Memory B cell (primary cell): ENCODE measurements around the gene ARVCF.
"Not testable (repeated sequence)": the region's sequence is repeated elsewhere in the genome, so short reads cannot be mapped to it uniquely, and the experiment has no call there.

ENCODE experiments used
- ATAC-seq: fragments of 150-1000 bp; cut with Tn5 transposase; 2 replicates; pipeline ENCODE4 v1.10.0; 2021; ENCODE audit warnings: low read depth, mild to moderate bottlenecking, moderate library complexity
- DNase-seq, 2 donors: peaks; one replicate each; pipeline ENCODE4 v3.0.0; 2022; ENCODE audit warnings: low spot score in 2 of 2
- H3K27ac Mint-ChIP-seq: one replicate; pipeline ENCODE4 v1.8.0; 2022; ENCODE audit warnings: mild to moderate bottlenecking, moderate library complexity, mixed read lengths
- H3K27me3 Mint-ChIP-seq: one replicate; pipeline ENCODE4 v1.8.0; 2022; ENCODE audit warnings: mixed read lengths
- H3K36me3 Mint-ChIP-seq: one replicate; pipeline ENCODE4 v1.8.0; 2022; ENCODE audit warnings: mild to moderate bottlenecking, mixed read lengths
- H3K4me1 Mint-ChIP-seq: one replicate; pipeline ENCODE4 v1.8.0; 2022; ENCODE audit warnings: mixed read lengths
- H3K4me3 Mint-ChIP-seq: one replicate; pipeline ENCODE4 v1.8.0; 2022; ENCODE audit warnings: mild to moderate bottlenecking, moderate library complexity, mixed read lengths
- H3K9me3 Mint-ChIP-seq: one replicate; pipeline ENCODE4 v1.8.0; 2022; ENCODE audit warnings: mixed read lengths

The ARVCF gene

DNA sequence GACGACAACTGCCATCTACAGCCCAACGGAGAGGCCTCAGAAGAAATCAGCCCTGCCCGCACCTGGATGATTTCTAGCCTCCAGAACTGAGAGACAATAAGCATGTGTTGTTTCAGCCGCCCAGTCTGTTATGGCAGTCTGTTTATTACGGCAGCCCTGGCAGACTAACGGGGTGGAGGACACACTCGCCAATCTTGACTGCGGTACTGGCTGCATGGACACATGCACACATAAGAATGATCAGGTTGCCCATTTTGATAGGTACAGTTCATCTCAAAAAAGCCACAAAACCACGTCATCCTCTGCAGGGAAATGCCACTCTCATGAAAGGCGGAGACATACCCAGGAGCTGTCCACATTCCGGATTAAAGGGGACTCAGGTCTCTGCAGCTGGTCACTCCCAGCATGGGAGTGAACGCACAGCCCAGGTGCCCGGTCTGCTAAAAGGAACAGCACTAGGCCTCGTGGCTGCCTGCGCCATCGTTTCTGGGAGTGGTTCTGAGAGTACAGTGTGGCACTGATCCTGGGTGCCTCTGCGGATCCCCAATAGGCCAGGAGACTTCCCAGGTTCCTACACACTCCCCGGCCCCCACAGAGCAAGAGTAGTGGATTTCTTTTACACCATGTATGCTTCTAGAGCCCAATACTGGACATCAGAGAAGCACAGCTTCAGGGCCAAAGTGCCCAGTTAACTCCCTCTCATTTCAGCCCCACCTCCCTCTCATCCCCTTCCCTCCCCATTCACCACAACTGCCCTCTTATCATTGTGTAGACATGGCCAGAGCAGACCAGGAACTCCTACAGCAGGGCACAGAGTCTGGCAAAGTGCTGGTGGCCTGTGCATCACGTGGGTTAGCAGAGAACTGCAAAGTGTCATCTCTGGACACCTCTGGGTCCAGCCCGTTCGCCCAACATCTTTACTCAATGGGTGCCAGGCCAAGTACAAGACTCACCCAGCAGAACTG is 86.8 kb downstream of the ARVCF start:
- ATAC-seq (no peak), DNase-seq (no peak)
- H3K27ac Mint-ChIP-seq: no peak overlapping the region
- peaks cover 9% of the 10 kb centered on the region for H3K36me3 Mint-ChIP-seq
- H3K27me3 Mint-ChIP-seq: no peaks in the 10 kb centered on the region
- peaks cover 7% of the 10 kb centered on the region for H3K4me1 Mint-ChIP-seq
- H3K4me3 Mint-ChIP-seq: no peak overlapping the region
- H3K9me3 Mint-ChIP-seq: no peaks in the 10 kb centered on the region

DNA sequence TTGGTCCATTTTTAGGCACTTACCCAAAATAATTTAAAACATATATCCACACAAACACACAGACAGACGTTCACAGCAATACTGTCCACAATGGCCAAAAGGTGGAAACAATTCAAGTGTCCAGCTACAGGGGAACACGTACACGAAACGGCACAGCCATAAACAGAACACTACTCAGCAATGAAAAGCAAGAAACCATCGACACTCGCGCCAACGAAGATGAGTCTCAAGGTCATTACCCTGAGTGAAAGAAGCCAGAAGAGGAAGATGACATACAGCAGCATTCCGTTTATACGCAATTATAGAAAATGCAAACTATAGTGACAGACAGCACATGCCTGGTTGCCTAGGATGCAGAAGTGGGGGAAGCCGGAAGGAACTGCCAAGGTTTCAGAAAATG is 88.4 kb downstream of the ARVCF start:
- Mint-ChIP-seq H3K27ac (no peak overlapping the region), H3K4me3 (no peak overlapping the region), H3K36me3 (peaks cover 16% of the 10 kb centered on the region), H3K9me3 (no peaks in the 10 kb centered on the region), H3K27me3 (no peaks in the 10 kb centered on the region), H3K4me1 (peaks cover 7% of the 10 kb centered on the region)
- DNase-seq: no peak
- no peak for ATAC-seq

DNA sequence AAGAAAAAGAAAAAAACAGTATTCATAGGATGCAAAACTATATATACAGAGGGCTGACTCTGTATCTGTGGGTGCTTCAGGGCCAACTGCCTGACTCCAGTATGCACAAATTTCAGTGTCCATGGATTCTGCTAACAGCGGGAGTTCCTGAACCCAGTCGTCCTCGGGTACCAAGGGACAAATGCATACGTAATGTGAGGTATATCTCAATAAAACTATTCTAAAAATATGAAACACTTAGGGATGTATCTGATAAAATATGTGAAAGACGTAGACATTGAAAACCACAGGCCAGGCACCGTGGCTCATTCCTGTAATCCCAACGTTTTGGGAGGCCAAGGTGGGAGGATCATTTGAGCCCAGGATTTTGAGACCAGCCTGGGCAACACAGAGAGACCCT is 88.9 kb downstream of the ARVCF start:
- Mint-ChIP-seq H3K36me3 (peaks cover 20% of the 10 kb centered on the region), H3K4me3 (no peak overlapping the region), H3K27ac (no peak overlapping the region), H3K27me3 (no peaks in the 10 kb centered on the region), H3K4me1 (peaks cover 7% of the 10 kb centered on the region), H3K9me3 (no peaks in the 10 kb centered on the region)
- DNase-seq: no peak
- ATAC-seq: no peak

DNA sequence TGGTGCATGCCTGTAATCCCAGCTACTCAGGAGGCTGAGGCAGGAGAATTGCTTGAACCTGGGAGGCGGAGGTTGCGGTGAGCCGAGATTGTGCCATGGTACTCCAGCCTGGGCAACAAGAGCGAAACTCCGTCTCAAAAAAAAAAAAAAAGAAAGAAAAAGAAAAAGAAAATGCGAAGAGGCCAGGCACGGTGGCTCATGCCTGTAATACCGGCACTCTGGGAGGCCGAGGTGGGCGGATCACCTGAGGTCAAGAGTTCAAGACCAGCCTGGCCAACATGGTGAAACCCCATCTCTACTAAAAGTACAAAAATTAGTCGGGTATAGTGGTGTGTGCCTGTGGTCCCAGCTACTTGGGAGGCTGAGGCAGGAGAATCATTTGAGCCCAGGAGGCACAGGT is 90.6 kb downstream of the ARVCF start:
- not testable (repeated sequence) for H3K4me1 Mint-ChIP-seq, ATAC-seq, DNase-seq, H3K27ac Mint-ChIP-seq, H3K4me3 Mint-ChIP-seq, H3K27me3 Mint-ChIP-seq, H3K9me3 Mint-ChIP-seq
- H3K36me3 Mint-ChIP-seq: peaks cover 20% of the 10 kb centered on the region

DNA sequence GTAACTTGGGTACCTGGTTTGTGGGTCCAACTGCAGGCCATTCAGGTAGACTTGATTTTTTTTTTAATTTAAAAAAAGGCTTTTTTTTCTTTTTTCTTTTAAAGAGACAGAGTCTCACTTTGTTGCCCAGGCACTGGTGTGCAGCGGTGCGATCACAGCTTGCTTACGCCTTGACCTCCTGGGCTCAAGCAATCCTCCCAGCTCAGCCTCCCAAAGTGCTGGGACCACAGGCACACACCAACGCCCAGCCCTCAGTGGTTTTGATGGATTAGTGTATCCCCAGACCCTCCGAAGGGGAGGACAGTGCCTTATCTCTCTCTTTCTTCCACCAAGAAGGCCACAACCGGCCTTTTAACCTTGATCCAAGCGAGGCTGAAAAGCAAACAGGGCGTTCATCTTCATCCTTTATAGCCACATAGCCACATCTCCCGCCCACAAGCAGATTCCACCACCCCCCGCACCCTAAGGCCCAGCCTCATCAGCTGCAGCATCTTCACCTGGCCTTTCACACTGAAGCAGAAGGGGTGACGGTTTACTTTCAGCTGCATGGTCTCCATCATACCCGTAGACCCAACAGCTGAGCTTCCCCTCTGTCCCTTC is 92.6 kb downstream of the ARVCF start:
- no peaks in the 10 kb centered on the region for H3K27me3 Mint-ChIP-seq
- no peak overlapping the region for H3K27ac Mint-ChIP-seq
- H3K4me1 Mint-ChIP-seq: peaks cover 6% of the 10 kb centered on the region
- ATAC-seq (no peak), DNase-seq (no peak)
- H3K36me3 Mint-ChIP-seq: peaks cover 18% of the 10 kb centered on the region
- H3K4me3 Mint-ChIP-seq: no peak overlapping the region
- no peaks in the 10 kb centered on the region for H3K9me3 Mint-ChIP-seq

DNA sequence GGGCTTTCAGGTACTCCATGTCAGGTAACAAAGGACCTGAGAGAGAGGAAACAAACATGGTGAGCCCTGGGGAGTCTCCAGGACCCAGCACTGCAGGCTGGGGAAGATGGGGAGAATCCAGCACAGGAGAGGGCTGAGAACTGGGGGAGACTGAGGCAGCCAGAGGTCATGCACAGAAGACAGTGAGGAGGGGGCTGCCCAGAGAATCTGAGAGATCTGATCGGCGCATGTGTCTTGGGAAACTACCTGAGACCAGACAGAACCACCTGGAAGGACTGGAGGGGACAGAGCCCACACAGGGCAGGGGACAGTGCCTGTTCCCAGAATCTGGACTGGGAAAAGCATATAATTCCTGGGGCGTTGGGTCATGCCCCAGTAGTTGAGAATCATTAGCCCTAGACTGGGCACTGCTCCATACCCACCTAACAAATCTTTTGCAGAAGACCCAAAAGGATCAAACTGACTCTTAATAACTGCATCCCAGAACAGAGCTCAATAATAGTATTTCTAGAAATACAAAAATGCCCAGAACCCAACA is 95.0 kb downstream of the ARVCF start:
- H3K4me3 Mint-ChIP-seq: no peak overlapping the region
- peaks cover 2% of the 10 kb centered on the region for H3K4me1 Mint-ChIP-seq
- H3K9me3 Mint-ChIP-seq: no peaks in the 10 kb centered on the region

More for the DNA sequence above, 95.0 kb downstream of the ARVCF start:
- Mint-ChIP-seq H3K36me3 (peaks cover 17% of the 10 kb centered on the region), H3K27me3 (no peaks in the 10 kb centered on the region), H3K27ac (no peak overlapping the region)
- no peak for DNase-seq
- no peak for ATAC-seq
